ENCODE results near the gene MSRB1. TPM values are rescaled to one million over a fixed set of nuclear protein-coding genes. Genes with fewer than 3 reads are reported as not detected.

MSRB1 gene
- total RNA-seq, 2 donors from 2014 or later, result 20.6 to 23.5 TPM

GRCh38 chr16:1974157-1975070, 31.4 kb upstream of the MSRB1 start:
- TF ChIP-seq CTCF (conservative IDR thresholded peaks at IDR 0.05), result no peak
- Mint-ChIP-seq H3K4me1 (peaks cover 8% of the 10 kb centered on the region), H3K27me3 (ENCODE audit: insufficient read depth) (peaks cover 2% of the 10 kb centered on the region), H3K9me3 (no peaks in the 10 kb centered on the region), H3K4me3 (no peak overlapping the region), H3K36me3 (ENCODE audit: low read depth) (peaks cover 13% of the 10 kb centered on the region), H3K27ac (no peak overlapping the region)
- 97 to 98% methylated on average over 28 to 42 of the region's 42 CpGs for WGBS, 2 experiments (ENCODE audit: insufficient coverage in 1 of 2, insufficient read length in 1 of 2)
- Histone ChIP-seq H3K27me3 (ENCODE audit: control insufficient read depth, insufficient read depth, low read length, poor library complexity, severe bottlenecking) (peaks cover 8% of the 10 kb centered on the region), H3K9me3 (ENCODE audit: control insufficient read depth, low read length) (no peaks in the 10 kb centered on the region), H3K9ac (ENCODE audit: extremely low read depth, low read length, poor library complexity, severe bottlenecking) (no peak overlapping the region), H3K27ac (ENCODE audit: low read depth, low read length) (no peak overlapping the region), H3K36me3 (ENCODE audit: control insufficient read depth, insufficient read depth, low read length) (peaks cover 24% of the 10 kb centered on the region), H3K4me3 (ENCODE audit: low read length) (no peak overlapping the region), H3K4me1 (ENCODE audit: control insufficient read depth, insufficient read depth, low read length) (no peaks in the 10 kb centered on the region)
- DNase-seq, result no peak

GRCh38 chr16:1973461-1974156, 30.6 kb upstream of the MSRB1 start:
- Histone ChIP-seq H3K9me3 (ENCODE audit: control insufficient read depth, low read length) (no peaks in the 10 kb centered on the region), H3K27me3 (ENCODE audit: control insufficient read depth, insufficient read depth, low read length, poor library complexity, severe bottlenecking) (peaks cover 2% of the 10 kb centered on the region), H3K27ac (ENCODE audit: low read depth, low read length) (no peak overlapping the region), H3K9ac (ENCODE audit: extremely low read depth, low read length, poor library complexity, severe bottlenecking) (no peak overlapping the region), H3K4me1 (ENCODE audit: control insufficient read depth, insufficient read depth, low read length) (no peaks in the 10 kb centered on the region), H3K36me3 (ENCODE audit: control insufficient read depth, insufficient read depth, low read length) (peaks cover 21% of the 10 kb centered on the region), H3K4me3 (ENCODE audit: low read length) (no peak overlapping the region)
- Mint-ChIP-seq H3K36me3 (ENCODE audit: low read depth) (peaks cover 13% of the 10 kb centered on the region), H3K27ac (no peak overlapping the region), H3K4me3 (peak overlapping the region; percentile 92), H3K9me3 (no peaks in the 10 kb centered on the region), H3K27me3 (ENCODE audit: insufficient read depth) (no peaks in the 10 kb centered on the region), H3K4me1 (peaks cover 8% of the 10 kb centered on the region)
- no peak for DNase-seq
- 91 to 93% methylated on average over 10 to 16 of the region's 16 CpGs for WGBS, 2 experiments (ENCODE audit: insufficient coverage in 1 of 2, insufficient read length in 1 of 2)
- TF ChIP-seq CTCF (conservative IDR thresholded peaks at IDR 0.05), result no peak

GRCh38 chr16:1972490-1972877, 29.5 kb upstream of the MSRB1 start:
- Mint-ChIP-seq H3K4me3 (peak overlapping the region; percentile 92), H3K27me3 (ENCODE audit: insufficient read depth) (no peaks in the 10 kb centered on the region), H3K27ac (peak overlapping the region; percentile 93), H3K36me3 (ENCODE audit: low read depth) (peaks cover 13% of the 10 kb centered on the region), H3K9me3 (no peaks in the 10 kb centered on the region), H3K4me1 (peaks cover 8% of the 10 kb centered on the region)
- WGBS, 2 experiments (ENCODE audit: insufficient coverage in 1 of 2, insufficient read length in 1 of 2), result 4 to 5% methylated on average over 16 to 22 of the region's 22 CpGs
- no peaks in the 10 kb centered on the region for H3K9me3 ChIP-seq (ENCODE audit: control insufficient read depth, low read length)
- peak overlapping the region; percentile 90 for H3K4me3 ChIP-seq (ENCODE audit: low read length)
- no peak for DNase-seq
- no peaks in the 10 kb centered on the region for H3K27me3 ChIP-seq (ENCODE audit: control insufficient read depth, insufficient read depth, low read length, poor library complexity, severe bottlenecking)
- peaks cover 16% of the 10 kb centered on the region for H3K36me3 ChIP-seq (ENCODE audit: control insufficient read depth, insufficient read depth, low read length)
- H3K4me1 ChIP-seq (ENCODE audit: control insufficient read depth, insufficient read depth, low read length), result no peaks in the 10 kb centered on the region
- TF ChIP-seq CTCF (conservative IDR thresholded peaks at IDR 0.05), result no peak
- H3K9ac ChIP-seq (ENCODE audit: extremely low read depth, low read length, poor library complexity, severe bottlenecking), result peak overlapping the region; percentile 73
- peak overlapping the region; percentile 49 for H3K27ac ChIP-seq (ENCODE audit: low read depth, low read length)

All from endodermal cell (in vitro differentiated cells).